Adrenal gland (tissue), 12 donors: ENCODE results near the gene PLK2. TPM values are rescaled to one million over a fixed set of nuclear protein-coding genes. Genes with fewer than 3 reads are reported as not detected.

Experiments used
- DNase-seq, 7 donors: peaks; one replicate each; pipeline ENCODE4 v3.0.0-alpha.2; 2019 to 2020
- H3K27ac ChIP-seq, 5 donors: fragments of 200-600 bp; sonication (generic) in 4 of 5; 1 replicate in 3 of 5; 2 replicates in 2 of 5; pipeline versions ENCODE4 v1.5.1 to v1.8.0; 2016 to 2020; ENCODE audit warnings: mild to moderate bottlenecking in 1 of 5
- H3K27me3 ChIP-seq: fragments of 200-600 bp; 2 replicates; pipeline ENCODE4 v1.8.0; 2021
- H3K36me3 ChIP-seq, 2 donors: fragments of 200-600 bp; replicated peaks in 1 of 2; 1 replicate in 1 of 2; 2 replicates in 1 of 2; pipeline versions ENCODE4 v1.5.1 to v1.8.0; 2018 to 2022
- H3K4me1 ChIP-seq, 2 donors: fragments of 200-600 bp; replicated peaks in 1 of 2; 1 replicate in 1 of 2; 2 replicates in 1 of 2; pipeline versions ENCODE4 v1.5.1 to v1.8.0; 2018 to 2021
- H3K4me3 ChIP-seq, 4 donors: fragments of 200-600 bp; sonication (generic) in 3 of 4; one replicate each; pipeline ENCODE4 v1.5.1; 2016 to 2018
- H3K9me3 ChIP-seq, 3 donors: fragments of 200-600 bp; sonication (generic) in 1 of 3; replicated peaks in 1 of 3; 1 replicate in 2 of 3; 2 replicates in 1 of 3; pipeline versions ENCODE4 v1.5.1 to v1.8.0; 2016 to 2021
- POLR2A ChIP-seq, 2 donors: fragments of 450-650 bp; IDR thresholded peaks; one replicate each; pipeline ENCODE4 v1.6.1; 2017; ENCODE audit warnings: antibody characterized with exemption in 2 of 2, mild to moderate bottlenecking in 2 of 2, moderate library complexity in 1 of 2
- WGBS, 4 donors: extraction: QIAGEN DNeasy Blood & Tissue Kit in 2 of 4; methylation state at CpG; one replicate each; pipeline versions ENCODE4 v1.1.5 to v1.1.7; 2013 to 2017; 5-methylcytosine and 5-hydroxymethylcytosine counted together
- intact Hi-C, 2 donors: fragments of 100-400 bp; cut with DNase I; formaldehyde crosslinking; loops; one replicate each; pipeline versions ENCODE4 v1.14.1 to v1.15.0; 2022 to 2023
- polyA plus RNA-seq, 3 donors: library from polyadenylated mRNA; stranded (reverse); fragments of 200-250 nt in 2 of 3; fragments of 350-450 nt in 1 of 3; fragmentation: Illumina TruSeq in 1 of 3; extraction: RNeasy Lipid Tissue Mini Kit (QIAGEN cat#74804) in 1 of 3; gene quantifications; one replicate each; pipeline ENCODE4 v1.2.3, GENCODE V29; 2013 to 2014
- total RNA-seq, 9 donors: library from RNA; depleted of rRNA in 4 of 9; stranded (reverse); fragments of >200 nt in 4 of 9; fragments of 120-200 nt in 1 of 9; fragmentation: NEBNext Ultra II Directional in 1 of 9; extraction: Animal tissue kit (Norgen Biotek cat#: 25700) in 1 of 9; gene quantifications; one replicate each; pipeline versions ENCODE4 v1.1.0 to v1.2.4, GENCODE V29; 2013 to 2023
- TF ChIP-seq, protein P1 (sequence below), 6 experiments: fragments of 450-650 bp in 4 of 6; fragments of 200-600 bp in 2 of 6; sonication (generic) in 1 of 6; IDR thresholded peaks; 1 replicate in 5 of 6; 2 replicates in 1 of 6; pipeline versions ENCODE4 v1.5.1 to v1.8.0; 2016 to 2021; ENCODE audit warnings: antibody characterized with exemption in 6 of 6, mild to moderate bottlenecking in 2 of 6, moderate library complexity in 1 of 6
- donor health status: healthy with polysubstance abuse.
- donor health status: Bipolar disorder and iron deficiency.
- donor health status: DM: yes; HTN: yes; CAD: no.
- donor health status: DM: no; HTN: no; CAD: no.
- donor health status: DM: no; HTN: no; CAD: no.
- donor health status: DM: yes; HTN: yes; CAD: no.

Gene PLK2
- total and polyA plus RNA-seq, 12 donors, result 8.5 to 62.5 (median 19.1) TPM

DNA sequence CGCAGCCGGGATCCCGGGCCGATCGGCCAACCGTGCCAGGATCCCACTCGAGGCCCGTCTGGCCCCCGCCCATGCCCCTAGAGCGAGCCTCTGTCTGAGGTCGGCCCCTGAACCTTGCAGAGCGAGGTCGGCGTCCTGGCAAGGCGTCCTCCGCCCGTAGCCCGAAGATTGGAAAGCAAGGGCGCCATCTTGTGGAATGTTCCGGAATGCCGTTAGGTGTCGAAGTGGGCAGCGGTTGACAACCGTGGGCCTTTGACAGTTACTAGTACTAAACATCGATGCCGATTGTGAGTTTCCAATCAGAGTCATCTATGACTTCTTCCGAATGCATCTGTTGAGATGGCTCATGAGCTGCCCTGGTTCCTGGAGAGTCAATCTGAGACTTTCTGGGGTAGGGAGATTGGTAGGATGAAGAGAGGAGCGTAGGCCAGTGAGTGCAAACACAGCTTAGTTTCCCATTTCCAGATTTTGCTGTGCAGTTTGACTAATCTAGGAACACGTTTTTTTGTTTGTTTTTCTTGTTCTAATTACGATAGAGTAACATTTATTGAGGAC is 923 bp upstream of the PLK2 start:
- intact Hi-C loops, result loop anchor here (5.0 to 10.0 kb wide), 3 partner anchors 956 to 1164 kb away; no protein-coding TSS in a partner anchor
- Histone ChIP-seq H3K4me3 (peak overlapping the region in 2 of 4 donors; percentile 63 to 85), H3K9me3 (no peaks in the 10 kb centered on the region), H3K27me3 (no peaks in the 10 kb centered on the region), H3K4me1 (peaks cover 0 to 10% of the 10 kb centered on the region in 2 donors), H3K36me3 (peaks cover 0 to 10% of the 10 kb centered on the region in 2 donors), H3K27ac (peak overlapping the region; percentile 80 to 95 (median 92))
- WGBS, 4 donors, result 7 to 46% (median 12%) methylated on average over 3 to 30 of the region's 30 CpGs
- TF ChIP-seq, protein P1, sequence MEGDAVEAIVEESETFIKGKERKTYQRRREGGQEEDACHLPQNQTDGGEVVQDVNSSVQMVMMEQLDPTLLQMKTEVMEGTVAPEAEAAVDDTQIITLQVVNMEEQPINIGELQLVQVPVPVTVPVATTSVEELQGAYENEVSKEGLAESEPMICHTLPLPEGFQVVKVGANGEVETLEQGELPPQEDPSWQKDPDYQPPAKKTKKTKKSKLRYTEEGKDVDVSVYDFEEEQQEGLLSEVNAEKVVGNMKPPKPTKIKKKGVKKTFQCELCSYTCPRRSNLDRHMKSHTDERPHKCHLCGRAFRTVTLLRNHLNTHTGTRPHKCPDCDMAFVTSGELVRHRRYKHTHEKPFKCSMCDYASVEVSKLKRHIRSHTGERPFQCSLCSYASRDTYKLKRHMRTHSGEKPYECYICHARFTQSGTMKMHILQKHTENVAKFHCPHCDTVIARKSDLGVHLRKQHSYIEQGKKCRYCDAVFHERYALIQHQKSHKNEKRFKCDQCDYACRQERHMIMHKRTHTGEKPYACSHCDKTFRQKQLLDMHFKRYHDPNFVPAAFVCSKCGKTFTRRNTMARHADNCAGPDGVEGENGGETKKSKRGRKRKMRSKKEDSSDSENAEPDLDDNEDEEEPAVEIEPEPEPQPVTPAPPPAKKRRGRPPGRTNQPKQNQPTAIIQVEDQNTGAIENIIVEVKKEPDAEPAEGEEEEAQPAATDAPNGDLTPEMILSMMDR (IDR thresholded peaks at IDR 0.05), result peak; percentile 58 to 88 (median 74)
- TF ChIP-seq POLR2A (IDR thresholded peaks at IDR 0.05), result no peak
- DNase-seq, result peak; percentile 86 to 97 (median 93)

DNA sequence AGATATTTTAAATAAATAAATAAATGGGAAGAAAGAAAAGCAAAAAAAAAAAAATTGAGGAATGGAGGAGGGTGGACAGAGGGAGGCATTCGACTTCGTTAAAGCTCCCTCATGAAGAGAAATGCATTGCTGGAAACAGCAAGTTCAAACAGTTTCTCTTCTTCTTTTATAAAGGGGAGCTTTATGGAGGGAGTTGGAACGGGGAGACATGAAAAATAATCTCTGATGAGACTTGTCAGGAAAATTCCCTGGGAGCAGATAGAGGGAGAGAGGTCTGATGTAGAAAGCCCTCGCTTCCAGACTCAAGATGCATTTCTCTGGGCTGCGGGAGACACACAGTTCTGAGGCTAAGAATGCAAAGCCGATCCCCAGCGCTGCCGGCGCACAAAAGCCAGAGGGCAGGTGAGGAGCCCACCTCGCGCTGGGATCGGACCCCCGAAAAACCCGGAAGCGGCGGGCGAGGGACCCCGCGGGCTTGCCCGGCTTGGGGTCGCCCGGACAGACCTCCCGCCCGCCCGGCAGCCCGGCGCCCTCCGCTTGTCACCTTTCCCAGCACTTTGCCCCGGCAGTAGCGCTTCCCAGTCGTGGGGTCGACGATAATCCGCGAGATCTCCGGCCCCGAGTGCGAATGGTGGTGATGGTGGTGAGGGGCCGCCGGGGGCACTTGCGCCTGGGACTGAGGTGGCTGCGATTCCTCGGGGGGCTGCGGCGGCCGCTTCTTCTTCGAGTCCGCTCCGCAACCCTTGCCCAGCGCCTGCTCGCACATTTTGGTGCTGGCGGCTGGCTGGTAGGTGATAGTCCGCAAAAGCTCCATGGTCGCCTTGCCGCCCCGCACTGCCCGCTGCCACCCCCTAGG is 512 bp downstream of the PLK2 start:
- Histone ChIP-seq H3K9me3 (no peaks in the 10 kb centered on the region), H3K4me1 (peaks cover 0 to 10% of the 10 kb centered on the region in 2 donors), H3K27me3 (no peaks in the 10 kb centered on the region), H3K4me3 (peak overlapping the region; percentile 24 to 85 (median 50)), H3K27ac (peak overlapping the region in 4 of 5 donors; percentile 90 to 95 (median 94)), H3K36me3 (peaks cover 0 to 22% of the 10 kb centered on the region in 2 donors)
- peak in 6 of 7 donors; percentile 17 to 61 (median 30) for DNase-seq
- intact Hi-C loops, result loop anchor here (2.0 to 10.0 kb wide), 7 partner anchors 575 to 1162 kb away; no protein-coding TSS in a partner anchor
- 0 to 1% (median 1%) methylated on average over 5 to 57 of the region's 57 CpGs for WGBS, 4 donors
- no peak for TF ChIP-seq POLR2A (IDR thresholded peaks at IDR 0.05)
- TF ChIP-seq, protein P1 (IDR thresholded peaks at IDR 0.05), result no peak

DNA sequence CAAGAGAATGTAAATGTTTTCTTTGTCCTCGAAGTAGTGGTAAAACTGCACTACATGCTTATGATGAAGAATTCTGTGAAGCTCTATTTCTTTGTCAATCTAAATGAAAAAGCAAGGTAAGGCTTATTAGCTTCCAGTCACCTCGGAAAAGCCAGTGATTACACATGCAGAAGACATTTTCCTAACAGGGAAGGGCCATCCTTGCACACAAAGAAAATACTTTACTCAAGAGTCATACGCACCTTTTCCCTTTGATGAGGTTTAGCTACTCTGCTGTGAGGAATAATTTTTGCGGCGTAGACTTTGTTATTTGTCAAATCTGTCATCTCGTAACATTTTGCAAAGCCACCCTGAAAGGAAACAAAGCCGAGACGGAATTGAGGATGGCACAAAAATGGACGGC is 1.1 kb downstream of the PLK2 start:
- WGBS, 4 donors, result 10 to 25% (median 15%) methylated on average over 9 of the region's 9 CpGs
- no peaks in the 10 kb centered on the region for H3K9me3 ChIP-seq
- TF ChIP-seq POLR2A (IDR thresholded peaks at IDR 0.05), result no peak
- TF ChIP-seq, protein P1 (IDR thresholded peaks at IDR 0.05), result no peak
- no peak for DNase-seq
- H3K4me3 ChIP-seq, result peak overlapping the region in 2 of 4 donors; percentile 63 to 85
- intact Hi-C loops, result loop anchor here (2.0 to 10.0 kb wide), 4 partner anchors 574 to 811 kb away; no protein-coding TSS in a partner anchor
- peak overlapping the region in 1 of 5 donors; percentile 95 for H3K27ac ChIP-seq
- H3K4me1 ChIP-seq, result peaks cover 0 to 10% of the 10 kb centered on the region in 2 donors
- H3K27me3 ChIP-seq, result no peaks in the 10 kb centered on the region
- H3K36me3 ChIP-seq, result peaks cover 0 to 29% of the 10 kb centered on the region in 2 donors

DNA sequence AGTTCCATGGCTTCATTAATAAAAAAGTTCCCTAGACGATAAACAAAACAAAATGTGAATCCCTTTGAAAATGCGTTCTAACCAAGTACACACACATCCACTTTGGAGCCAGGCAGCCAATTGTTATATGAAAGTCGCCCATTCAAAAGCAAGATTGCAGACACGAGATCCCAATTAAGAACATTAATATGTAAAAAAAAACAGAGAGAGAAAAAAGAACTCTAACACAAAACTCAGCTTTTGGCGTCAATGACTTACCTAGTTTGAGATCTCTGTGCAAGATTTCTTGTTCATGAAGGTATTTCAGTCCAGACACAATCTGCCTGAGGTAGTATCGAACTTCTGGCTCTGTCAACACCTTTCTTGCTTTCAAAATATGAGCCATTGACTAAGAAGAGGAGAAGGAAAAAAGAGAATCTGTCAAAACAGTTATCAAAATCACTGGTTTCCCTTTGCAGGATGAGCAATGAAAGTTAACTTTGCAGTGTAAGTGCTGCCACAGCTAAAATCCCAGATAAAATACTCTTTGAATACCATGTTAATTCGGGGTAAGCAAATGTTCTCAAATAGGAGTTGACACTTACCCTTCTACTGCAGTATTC is 1.6 kb downstream of the PLK2 start:
- intact Hi-C loops, result loop anchor here (2.0 to 10.0 kb wide), 4 partner anchors 573 to 811 kb away; no protein-coding TSS in a partner anchor
- no peak overlapping the region for H3K27ac ChIP-seq

More for the DNA sequence above, 1.6 kb downstream of the PLK2 start:
- peak overlapping the region in 1 of 4 donors; percentile 85 for H3K4me3 ChIP-seq
- H3K4me1 ChIP-seq, result peaks cover 0 to 10% of the 10 kb centered on the region in 2 donors
- no peaks in the 10 kb centered on the region for H3K27me3 ChIP-seq
- DNase-seq, result no peak
- WGBS, 4 donors, result 49 to 58% (median 52%) methylated on average over 7 of the region's 7 CpGs
- no peaks in the 10 kb centered on the region for H3K9me3 ChIP-seq
- peaks cover 0 to 32% of the 10 kb centered on the region in 2 donors for H3K36me3 ChIP-seq
- TF ChIP-seq, protein P1 (IDR thresholded peaks at IDR 0.05), result no peak
- no peak for TF ChIP-seq POLR2A (IDR thresholded peaks at IDR 0.05)
